HG02938 (cell line): ENCODE data around the gene NRXN3.

Experiments used
- ATAC-seq: cut with Tn5 transposase; IDR thresholded peaks from one replicate; pipeline ENCODE4 v1.9.1; 2021; ENCODE audit warnings: mild to moderate bottlenecking, moderate library complexity; ENCODE audit not compliant: unreplicated experiment

NRXN3 gene

DNA sequence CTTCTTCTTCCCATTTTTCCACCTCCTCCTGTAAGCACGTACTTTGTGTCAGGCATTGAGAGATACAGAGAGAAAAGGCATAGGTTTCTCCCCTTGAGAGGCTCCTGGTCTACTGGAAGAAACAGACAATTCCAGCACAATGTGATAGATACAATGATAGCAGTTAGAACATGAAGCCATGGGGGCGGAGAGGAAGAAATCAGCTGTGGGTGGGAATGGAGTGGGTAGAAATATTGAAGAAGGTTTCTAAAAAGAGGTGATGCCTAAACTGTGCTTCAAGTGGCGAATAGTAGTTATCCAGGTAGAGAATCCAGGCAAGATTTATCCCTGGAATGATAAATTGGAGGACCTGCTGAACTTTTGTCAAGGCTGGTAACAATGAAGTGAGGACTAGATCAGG is 528.8 kb downstream of the NRXN3 start:
- no peak for ATAC-seq

GRCh38 chr14:78700236-78700635 is 530.1 kb downstream of the NRXN3 start:
- no peak for ATAC-seq

GRCh38 chr14:78701246-78701645 is 531.1 kb downstream of the NRXN3 start:
- no peak for ATAC-seq

GRCh38 chr14:78704965-78705364 is 534.8 kb downstream of the NRXN3 start:
- ATAC-seq, result no peak

DNA sequence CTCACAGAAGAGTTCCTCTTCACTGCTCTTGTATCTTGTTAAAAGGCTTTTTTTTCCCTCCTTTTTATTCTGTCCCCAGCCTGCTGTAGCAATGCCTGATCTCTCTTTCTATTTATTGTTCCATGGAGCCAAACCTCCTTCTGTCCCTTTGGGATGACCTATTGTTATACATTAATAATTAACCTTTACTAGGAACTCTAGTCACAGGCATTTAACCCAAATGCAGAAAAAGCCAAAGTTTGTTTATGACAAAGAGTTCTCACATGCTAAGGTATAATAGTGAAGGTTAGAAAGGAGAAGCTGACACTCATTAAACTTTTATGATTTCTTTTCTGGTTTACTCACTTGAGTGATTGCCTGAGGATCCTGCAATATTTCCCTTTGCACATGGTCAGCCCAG is 535.8 kb downstream of the NRXN3 start:
- no peak for ATAC-seq

DNA sequence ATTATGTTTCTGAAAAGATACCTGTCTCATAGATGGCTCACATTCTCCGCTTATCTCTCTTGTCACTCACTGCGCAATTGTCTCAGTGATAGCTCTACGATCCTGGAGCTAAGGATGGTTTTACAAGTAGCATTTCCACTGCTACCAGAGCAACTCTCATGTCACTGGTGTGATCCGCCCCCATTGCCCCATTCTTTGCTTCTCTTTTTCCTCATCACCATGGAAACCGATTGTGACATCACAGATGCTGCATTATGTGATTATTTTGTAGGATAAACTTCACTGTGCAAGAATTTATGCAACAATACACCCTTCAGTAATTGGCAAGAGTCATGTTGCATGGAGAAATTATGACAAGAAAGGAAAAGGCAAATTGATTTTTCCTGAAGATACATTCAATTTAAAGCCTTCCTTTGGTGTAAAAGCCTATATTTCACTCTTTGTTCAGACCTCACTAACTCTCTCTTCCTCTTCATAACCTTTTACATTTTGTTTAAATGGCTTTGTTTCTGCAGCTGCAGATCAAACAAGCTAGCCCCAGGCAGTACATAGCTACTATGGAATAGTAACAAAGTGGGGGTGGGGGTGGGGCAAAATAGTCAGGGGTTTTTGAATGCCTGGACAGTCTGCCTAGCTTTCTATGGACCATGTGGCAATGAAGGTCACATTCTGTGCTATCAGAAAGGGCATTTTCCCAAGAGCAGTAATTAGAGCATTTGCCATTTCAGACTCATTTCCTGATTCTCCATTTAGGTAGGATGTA is 539.8 kb downstream of the NRXN3 start:
- ATAC-seq, result no peak

- no peak for ATAC-seq
Measured at GRCh38 chr14:78710963-78711362, 540.8 kb downstream of the NRXN3 start.

GRCh38 chr14:78713716-78714115 is 543.5 kb downstream of the NRXN3 start:
- ATAC-seq, result no peak

- no peak for ATAC-seq
Measured at GRCh38 chr14:78714711-78715110, 544.5 kb downstream of the NRXN3 start.

DNA sequence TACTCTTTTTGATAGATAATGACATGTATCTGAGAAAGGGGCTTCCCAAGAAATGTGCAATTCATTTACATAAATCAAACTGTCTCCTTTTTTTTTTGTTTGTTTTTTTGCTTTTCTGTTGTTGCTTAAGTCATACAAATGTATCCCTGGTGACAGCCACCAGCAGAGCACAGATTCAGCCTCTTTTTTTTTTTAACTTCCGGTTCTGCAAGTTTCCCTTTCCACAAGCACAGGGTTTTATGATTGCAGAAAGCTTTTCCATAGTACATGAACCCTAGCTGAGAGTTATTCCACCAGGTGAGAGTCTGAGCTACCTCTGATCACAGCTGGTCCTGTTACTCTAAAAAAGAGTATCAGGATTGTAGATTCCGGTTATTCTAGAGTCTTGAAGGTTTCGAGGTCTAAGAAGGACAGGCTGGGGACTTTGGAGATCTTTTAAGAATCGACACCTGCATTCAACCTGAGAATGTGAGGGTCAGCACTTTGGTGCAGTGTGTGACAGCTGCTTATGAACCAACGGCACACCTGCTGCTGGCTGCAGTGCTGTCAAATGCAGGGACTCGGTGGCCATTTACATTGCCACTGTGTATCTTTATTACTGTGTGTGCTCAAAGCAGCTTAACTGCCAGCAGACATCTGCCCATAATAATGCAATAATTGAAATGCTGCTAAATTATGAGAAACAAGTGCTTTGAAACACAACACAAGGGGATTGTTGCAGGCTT is 551.7 kb downstream of the NRXN3 start:
- ATAC-seq, result no peak

DNA sequence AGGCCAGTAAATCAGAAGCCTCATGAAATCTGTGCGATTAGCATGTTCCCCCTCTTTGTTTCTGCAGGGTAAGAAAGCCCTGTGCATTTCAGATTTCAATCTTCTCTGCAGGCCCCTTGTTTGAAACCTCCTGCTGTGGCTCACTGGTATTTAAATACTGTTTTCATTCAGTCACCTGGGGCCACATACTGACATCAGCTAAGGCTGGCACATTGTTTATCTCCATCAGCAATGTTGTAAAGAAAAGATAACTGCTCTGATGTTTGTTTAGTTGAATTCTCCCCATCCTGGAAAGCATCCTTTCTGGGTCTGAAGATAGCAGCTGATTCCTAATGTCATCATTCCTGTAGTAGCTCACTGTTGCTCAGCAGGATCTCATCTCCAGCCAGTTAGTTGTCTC is 554.9 kb downstream of the NRXN3 start:
- ATAC-seq, result no peak

- no peak for ATAC-seq
Measured at GRCh38 chr14:78737116-78737515, 566.9 kb downstream of the NRXN3 start.

DNA sequence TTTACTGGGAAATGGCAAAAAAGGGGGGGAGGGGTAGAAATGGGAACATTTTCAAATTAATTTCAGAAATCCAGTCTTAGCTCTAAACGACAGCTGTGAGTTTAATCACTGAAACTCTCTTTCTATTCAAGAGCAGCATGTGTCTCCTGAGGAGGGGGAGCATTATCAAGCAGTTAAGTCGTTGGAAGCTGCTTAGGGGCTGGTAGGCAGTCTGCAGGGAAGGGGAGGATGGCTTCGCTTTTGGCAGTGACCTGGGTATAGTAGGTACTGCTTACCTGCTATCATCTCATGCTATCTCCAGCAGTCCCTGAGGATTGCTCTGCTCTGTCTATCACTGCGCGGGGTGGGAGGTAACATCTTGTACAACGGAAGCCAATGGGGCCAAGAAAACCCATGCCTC is 567.4 kb downstream of the NRXN3 start:
- no peak for ATAC-seq

DNA sequence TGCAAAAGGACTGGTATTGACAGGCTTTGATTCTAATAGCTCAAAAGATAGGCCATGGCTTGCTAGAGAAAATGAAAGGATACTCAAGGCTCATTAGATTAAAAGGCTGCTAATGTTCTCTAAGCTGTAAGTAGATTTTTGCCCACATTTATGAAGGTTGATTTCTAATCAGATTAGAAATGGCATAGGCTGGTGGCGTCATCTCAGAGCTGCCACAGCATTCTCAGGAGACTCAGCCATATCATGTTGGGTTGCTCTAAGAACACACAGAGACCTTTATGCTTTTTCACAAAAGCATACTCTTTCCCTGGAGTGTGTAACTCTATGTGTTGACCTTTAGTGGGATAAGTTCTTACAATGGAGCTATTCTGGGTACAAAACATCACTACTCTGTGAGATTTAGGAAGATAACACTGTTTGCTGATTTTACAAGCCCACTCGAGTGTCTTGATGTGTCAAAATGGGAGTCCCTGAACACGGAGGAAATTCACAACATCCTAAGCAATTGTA is 576.0 kb downstream of the NRXN3 start:
- no peak for ATAC-seq

DNA sequence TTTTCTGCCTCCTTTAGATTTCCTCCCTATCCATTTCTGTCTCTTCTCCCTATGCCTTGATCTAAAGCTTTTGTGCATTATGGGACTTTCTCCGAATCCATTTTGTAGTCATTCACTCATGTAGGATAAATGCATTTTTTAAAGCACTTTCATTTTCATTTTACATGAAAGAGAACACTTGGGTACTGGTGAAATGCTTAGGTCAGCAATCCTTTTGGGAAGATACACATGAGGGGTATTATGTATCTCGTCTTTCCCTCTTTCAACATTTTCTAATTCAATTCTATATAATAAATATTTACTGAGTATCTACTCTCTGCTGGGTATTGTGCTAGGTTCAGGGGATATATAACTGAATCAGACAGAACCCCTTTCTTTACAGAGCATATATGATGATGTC is 577.6 kb downstream of the NRXN3 start:
- ATAC-seq, result no peak

DNA sequence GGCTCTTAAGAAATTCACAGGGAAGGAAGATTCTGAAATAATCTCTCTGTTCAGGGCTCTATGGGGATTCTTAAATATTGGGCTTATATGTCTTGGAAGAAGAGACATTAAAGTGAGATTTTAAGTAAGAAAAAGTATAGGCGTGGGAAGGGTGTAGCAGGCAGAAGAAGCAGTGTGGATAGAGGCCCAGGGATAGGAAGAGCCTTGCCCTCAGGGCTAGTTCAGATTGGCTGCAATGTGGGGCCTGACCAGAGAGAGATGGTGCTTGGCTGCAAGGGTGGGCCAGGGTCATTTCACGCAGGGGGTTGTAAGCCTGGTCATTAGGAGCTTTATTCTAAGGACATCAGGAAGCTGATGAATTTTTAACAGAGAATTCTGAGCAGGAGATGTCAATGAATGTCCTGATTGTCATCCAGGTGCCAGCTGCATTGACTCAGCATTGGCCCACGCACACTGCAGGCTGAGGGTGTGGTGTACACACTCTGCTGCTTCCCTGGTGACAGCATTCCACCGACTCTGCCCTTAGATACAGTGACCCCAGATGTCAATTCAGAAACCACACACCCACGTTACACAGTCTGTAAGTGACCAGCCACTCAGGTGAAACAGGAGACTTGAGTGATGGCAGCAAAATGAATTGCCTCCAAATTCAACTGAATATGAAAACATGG is 582.5 kb downstream of the NRXN3 start:
- no peak for ATAC-seq

- no peak for ATAC-seq
Measured at GRCh38 chr14:78754059-78754458, 583.9 kb downstream of the NRXN3 start.

DNA sequence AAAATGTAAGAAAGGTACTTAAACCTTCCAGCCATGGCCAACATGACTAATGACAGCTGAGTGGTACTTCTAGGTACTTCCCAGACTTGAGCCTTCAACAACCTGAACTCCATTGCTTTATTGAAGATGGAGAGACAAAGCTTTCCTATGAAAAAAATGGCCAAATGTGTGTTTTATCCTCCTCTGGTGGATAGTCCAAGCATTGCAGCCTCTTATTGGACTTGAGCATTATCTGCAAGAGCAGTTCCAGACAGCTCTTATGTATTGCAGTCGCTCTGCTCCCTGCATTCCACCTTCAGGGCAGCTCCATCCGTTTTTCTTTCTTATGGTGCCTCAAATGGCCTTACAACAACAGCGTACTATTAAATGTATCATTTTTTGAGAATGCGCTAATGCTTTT is 588.2 kb downstream of the NRXN3 start:
- no peak for ATAC-seq

DNA sequence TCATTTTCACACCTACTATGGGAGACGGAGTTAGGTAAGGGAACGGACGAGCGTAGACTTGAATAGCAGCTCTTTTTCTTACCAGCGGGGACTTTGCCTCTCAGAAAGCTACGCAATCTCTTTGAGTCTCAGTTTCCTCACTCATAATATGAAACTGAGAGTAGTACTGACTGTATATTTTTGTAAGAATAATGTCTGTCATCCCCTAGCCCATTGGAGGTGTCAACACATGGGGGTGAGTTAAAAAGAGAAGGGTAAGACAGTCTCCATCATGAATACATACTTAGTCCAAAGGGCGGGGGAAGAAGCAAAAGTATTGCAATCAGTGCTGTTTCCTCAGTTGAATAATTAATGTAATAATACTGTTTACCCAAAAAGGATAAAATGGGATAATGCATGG is 592.2 kb downstream of the NRXN3 start:
- ATAC-seq, result no peak

DNA sequence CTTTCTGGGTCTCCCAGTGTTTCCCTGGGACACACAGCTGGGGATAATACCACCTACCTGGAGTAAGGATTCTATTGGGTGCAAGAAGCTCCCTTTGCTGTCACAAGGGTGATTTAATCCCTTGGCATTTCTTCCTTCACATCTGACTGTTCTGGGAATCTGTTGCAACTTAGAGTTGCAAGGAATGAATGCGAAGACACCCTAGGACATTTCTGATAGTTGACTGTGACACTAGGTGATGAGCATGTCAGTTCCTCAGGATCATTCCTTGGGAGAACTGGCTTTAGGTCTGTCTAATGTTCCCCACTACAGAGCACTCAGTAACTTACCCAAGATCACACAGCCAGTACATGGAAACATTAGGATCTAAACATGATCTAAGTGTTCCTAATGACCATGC is 593.6 kb downstream of the NRXN3 start:
- no peak for ATAC-seq

DNA sequence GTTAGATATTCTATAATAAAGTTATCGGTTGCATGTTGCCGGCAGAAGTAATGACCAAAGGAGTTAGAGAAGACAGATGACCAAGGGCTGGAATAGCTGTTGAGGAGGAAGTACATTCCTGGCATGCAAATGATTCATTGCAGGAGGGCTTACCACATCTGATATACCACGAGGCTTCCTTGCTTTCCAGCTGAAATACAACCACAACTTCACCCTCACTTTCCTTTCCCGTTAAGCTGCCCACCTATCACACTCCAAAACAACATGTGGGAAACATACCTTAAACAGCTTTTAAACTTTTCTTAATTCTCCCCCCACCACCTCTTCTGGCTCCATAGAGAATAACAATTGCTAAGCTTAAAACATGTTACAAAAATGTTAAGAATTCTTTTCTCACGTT is 594.1 kb downstream of the NRXN3 start:
- ATAC-seq, result no peak

- no peak for ATAC-seq
Measured at GRCh38 chr14:78764645-78765044, 594.5 kb downstream of the NRXN3 start.
